HL-60/S4 (cell line): ENCODE measurements around the gene ZNF77.
"Not testable (repeated sequence)": the region's sequence is repeated elsewhere in the genome, so short reads cannot be mapped to it uniquely, and the experiment has no call there.

Experiments
- in situ Hi-C: fragments of 300-500 bp; cut with MboI; formaldehyde crosslinking; loops from 2 replicates; pipeline ENCODE4 v1.14.3; 2022; ENCODE audit warnings: low sequenced_read_pairs

The ZNF77 gene

GRCh38 chr19:2944775-2945574 is at the start of gene ZNF77:
ZNF77 (minus strand) TSS chr19:2944971; CDS start chr19:2944840, 131 bp downstream.
- in situ Hi-C loops, result no loop called here

DNA sequence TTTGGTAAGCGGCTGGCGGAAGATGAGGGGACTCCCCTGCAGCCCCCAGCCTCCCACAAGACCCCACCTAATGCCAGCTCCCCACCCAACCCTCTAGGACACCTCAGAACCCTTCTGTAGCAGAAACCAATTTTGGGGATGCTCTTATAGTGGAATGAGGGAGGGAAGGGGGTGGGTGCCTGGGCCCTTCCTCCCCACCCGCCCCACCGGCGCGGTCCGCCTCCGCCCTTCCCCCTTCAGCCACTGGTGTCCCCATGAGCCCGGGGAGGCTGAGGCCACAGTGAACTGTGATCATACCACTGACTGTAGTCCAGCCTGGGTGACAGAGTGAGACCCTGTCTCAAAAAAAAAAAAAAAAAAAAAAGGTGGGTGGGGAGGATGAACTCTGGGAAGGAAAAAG is 48.8 kb upstream of the ZNF77 start:
- in situ Hi-C loops, result no loop called here

GRCh38 chr19:2992958-2993357 is 48.2 kb upstream of the ZNF77 start:
- in situ Hi-C loops, result no loop called here

DNA sequence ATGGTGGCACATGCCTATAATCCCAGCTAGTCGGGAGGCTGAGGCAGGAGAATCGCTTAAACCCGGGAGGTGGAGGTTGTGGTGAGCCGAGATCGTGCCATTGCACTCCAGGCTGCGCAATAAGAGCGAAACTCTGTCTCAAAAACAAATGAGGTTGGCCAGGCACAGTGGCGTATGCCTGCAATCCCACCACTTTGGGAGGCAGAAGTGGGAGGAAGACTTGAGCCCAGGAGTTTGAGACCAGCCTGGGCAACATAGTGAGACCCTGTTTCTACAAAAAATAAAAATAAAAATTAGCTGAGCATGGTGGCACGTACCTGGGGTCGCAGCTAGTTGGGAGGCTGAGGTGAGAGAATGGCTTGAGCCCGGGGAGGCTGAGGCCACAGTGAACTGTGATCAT is 47.6 kb upstream of the ZNF77 start:
- in situ Hi-C loops, result not testable (repeated sequence)

GRCh38 chr19:2989236-2989946 is 44.6 kb upstream of the ZNF77 start:
- in situ Hi-C loops, result no loop called here

GRCh38 chr19:2988568-2988967 is 43.8 kb upstream of the ZNF77 start:
- in situ Hi-C loops, result no loop called here

DNA sequence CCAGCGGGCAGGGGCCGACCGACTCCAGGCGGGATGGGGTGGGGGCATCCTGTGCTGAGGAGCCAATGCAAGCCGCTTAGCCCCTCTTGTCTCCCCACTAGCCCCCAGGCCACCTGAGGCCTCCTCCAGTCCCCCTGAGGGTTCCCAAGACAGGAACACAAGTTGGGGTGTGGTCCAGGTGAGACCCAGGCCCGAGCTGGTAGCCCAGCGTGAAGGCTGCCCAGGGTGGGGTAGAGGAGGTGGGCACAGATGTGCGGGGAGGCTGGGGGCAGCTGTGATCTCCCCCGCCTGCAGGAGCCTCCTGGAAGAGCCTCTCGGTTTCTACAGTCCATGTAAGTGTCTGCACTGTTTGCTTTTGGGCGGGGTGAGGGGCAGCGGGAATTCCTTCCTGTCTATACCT is 43.0 kb upstream of the ZNF77 start:
- in situ Hi-C loops, result no loop called here

- in situ Hi-C loops, result no loop called here
These were observed 42.3 kb upstream of the ZNF77 start for GRCh38 chr19:2986951-2987524.

GRCh38 chr19:2984215-2984528 is 39.4 kb upstream of the ZNF77 start:
- in situ Hi-C loops, result no loop called here

DNA sequence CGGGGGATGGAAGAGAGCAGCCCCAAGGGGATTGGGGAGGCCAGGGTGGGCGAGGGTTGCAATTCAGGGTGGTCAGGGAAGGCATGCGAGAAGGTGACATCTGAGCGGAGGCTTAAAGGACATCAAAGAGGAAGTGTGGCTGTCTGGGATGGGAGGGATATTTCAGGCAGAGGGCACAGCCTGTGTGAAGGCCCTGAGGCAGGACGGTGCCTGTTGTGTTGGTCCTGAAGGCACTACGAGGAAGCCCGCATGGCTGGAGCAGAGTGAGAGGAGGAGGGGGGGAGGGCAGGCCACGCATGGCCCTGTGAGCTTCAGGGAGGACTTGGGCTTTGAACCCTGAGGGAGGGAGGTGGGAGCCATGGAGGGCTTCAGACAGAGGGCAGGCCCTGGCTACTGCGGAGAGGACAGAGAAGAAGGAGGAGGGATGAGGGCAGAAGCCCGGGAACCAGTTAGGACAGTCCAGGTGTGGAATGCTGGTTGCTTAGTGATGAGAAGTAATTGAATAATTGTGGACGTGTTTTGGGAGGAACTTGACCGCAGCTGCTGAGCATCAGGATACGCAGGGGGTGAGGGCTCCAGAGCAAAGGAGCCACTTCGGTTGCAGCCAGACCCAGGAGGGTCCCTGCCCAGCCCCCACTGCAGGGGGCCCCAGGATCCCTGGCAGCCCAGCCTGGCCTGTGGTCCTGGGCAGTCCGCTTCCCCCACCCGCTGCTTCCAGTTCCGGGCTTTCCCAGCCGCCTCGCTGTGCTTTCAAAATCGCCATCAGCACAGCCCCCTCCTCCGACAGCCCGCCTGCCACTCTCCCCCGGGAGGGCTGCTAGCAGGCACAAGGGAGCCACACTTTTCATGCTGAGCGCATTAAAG is 38.8 kb upstream of the ZNF77 start:
- in situ Hi-C loops, result no loop called here

DNA sequence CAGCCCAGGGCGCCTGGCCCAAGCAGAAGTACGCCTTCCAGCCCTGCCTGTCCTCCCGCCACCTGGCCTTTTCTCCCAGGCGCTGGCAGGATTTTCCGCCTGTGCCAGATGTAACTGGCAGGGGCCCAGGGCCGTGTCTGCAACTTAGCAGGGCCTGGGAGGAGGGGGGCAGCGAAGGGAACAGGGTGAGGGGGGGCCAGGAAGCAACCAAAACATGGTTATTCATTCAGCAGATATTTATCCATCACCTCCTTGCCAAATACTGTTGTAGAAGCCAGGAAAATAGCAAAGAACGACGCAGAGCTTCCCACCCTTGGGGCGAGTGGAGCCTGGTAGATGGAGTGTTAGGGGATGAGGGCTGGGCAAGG is 38.2 kb upstream of the ZNF77 start:
- in situ Hi-C loops, result no loop called here

DNA sequence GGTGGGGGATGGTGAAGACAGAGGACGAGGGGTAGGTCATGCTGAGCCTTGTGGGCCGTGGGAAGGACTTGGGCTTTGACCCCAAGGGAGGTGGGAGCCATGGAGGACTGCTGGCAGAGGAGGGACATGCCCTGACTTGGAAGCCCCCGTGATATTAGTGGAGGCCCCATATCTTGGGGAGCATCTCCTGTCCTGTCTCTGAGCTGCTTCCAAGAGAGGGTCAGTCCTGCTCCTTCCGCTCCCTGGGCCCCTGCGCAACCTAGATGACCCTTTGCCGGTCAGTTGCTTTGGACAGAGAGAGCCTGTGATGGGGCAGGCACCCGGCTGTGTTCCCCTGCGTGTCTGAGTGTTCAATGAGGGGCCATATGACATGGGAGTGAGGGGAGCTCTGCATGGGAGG is 37.8 kb upstream of the ZNF77 start:
- in situ Hi-C loops, result no loop called here

DNA sequence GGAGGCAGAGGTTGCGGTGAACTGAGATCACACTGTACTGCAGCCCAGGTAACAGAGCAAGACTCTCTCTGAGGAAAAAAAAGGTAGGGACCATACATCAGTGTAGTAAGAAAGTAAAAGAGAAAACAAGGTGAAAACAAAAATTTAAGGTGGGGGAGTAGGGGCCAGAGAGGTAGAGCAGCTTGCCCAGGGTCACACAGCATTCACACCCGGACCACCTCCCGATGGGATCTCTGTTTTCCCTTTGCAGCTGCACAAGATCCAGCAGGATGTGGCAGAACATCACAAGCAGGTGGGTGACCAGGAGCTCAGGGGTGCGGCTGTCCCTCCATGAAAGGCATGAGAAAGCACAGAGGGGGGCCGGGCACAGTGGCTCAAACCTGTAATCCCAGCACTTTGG is 37.1 kb upstream of the ZNF77 start:
- in situ Hi-C loops, result no loop called here

- in situ Hi-C loops, result no loop called here
These were observed 34.0 kb upstream of the ZNF77 start for GRCh38 chr19:2978772-2979171.

- in situ Hi-C loops, result no loop called here
These were observed 33.5 kb upstream of the ZNF77 start for GRCh38 chr19:2978166-2978767.

- in situ Hi-C loops, result no loop called here
These were observed 33.0 kb upstream of the ZNF77 start for GRCh38 chr19:2977746-2978138.

GRCh38 chr19:2977001-2977745 is 32.4 kb upstream of the ZNF77 start, which contains the start of gene TLE6:
TLE6 (plus strand) TSS chr19:2977564; CDS start chr19:2978234, 670 bp downstream.
- in situ Hi-C loops, result no loop called here

GRCh38 chr19:2976609-2977000 is 31.8 kb upstream of the ZNF77 start:
- in situ Hi-C loops, result no loop called here

- in situ Hi-C loops, result loop anchor here (25.0 kb wide), 1 partner anchor 513 kb away; the partner anchor contains the start of genes SMIM24 and SMIM44
These were observed 29.7 kb upstream of the ZNF77 start for GRCh38 chr19:2974342-2975041.
